Endothelial cell of umbilical vein (primary cell): Measurements from ENCODE around the gene PAIP2. TPM values are rescaled to one million over a fixed set of nuclear protein-coding genes. Genes with fewer than 3 reads are reported as not detected.

Experiments
- BruUV-seq: library from RNA; stranded (reverse); fragments of 400-500 nt; replicated peaks from 2 replicates; lab custom pipeline; 2021; lab: Mats Ljungman, UMichigan
- CTCF ChIA-PET: fragments of 300-600, 350-600 bp; sonication (Branson Sonifier 250); formaldehyde crosslinking; loops from one replicate; lab custom pipeline; 2021; ENCODE audit warnings: antibody characterized with exemption, inconsistent platforms; lab: Charles Lee
- POLR2A ChIA-PET: fragments of 300-600, 350-600 bp; sonication (Branson Sonifier 250); formaldehyde crosslinking; loops from one replicate; lab custom pipeline; 2021; ENCODE audit warnings: antibody characterized with exemption, inconsistent platforms; lab: Charles Lee
- DNase-seq: peaks from one replicate; pipeline ENCODE4 v3.0.0-alpha.2; 2011; ENCODE audit warnings: low read depth, low spot score
- FAIRE-seq: peaks from 2 replicates; lab custom pipeline; 2011; peaks lifted over from hg19 to GRCh38; lab: Jason Lieb, UNC
- H2AFZ ChIP-seq: 2 replicates; pipeline ENCODE4 v1.6.0; 2012; ENCODE audit warnings: low read depth, low read length, control low read depth, inconsistent platforms
- H3K27ac ChIP-seq: 2 replicates; pipeline ENCODE4 v1.5.1; 2011; ENCODE audit warnings: low read depth, mild to moderate bottlenecking, control low read depth, low read length, moderate library complexity; ENCODE audit not compliant: insufficient read depth
- H3K27me3 ChIP-seq, 2 experiments: 2 replicates each; pipeline versions ENCODE4 v1.6.0 to v1.6.1; 2011; ENCODE audit warnings: low read length in 2 of 2, mixed read lengths in 1 of 2; ENCODE audit not compliant: control insufficient read depth in 2 of 2, insufficient read depth in 2 of 2
- H3K36me3 ChIP-seq, 2 experiments: 2 replicates in 1 of 2; 3 replicates in 1 of 2; pipeline ENCODE4 v1.5.1; 2011; ENCODE audit warnings: low read length in 2 of 2, mild to moderate bottlenecking in 1 of 2, moderate library complexity in 1 of 2; ENCODE audit not compliant: control insufficient read depth in 2 of 2, insufficient read depth in 2 of 2; ENCODE audit errors: extremely low read depth in 1 of 2
- H3K4me1 ChIP-seq: 3 replicates; pipeline ENCODE4 v1.5.1; 2011; ENCODE audit warnings: mild to moderate bottlenecking, low read length; ENCODE audit not compliant: control insufficient read depth, insufficient read depth; ENCODE audit errors: extremely low read depth
- H3K4me2 ChIP-seq: 2 replicates; pipeline ENCODE4 v1.6.1; 2011; ENCODE audit warnings: low read length, control low read depth, mixed read lengths; ENCODE audit not compliant: insufficient read depth
- H3K4me3 ChIP-seq, 3 experiments: fragments of 200-600 bp in 1 of 3; sonication (generic), shearing (Covaris generic) in 1 of 3; replicated peaks in 1 of 3; 2 replicates each; pipeline ENCODE4 v1.5.1; 2011 to 2016; ENCODE audit warnings: control low read depth in 3 of 3, low read length in 3 of 3, mild to moderate bottlenecking in 2 of 3, inconsistent platforms in 1 of 3, low read depth in 1 of 3, moderate library complexity in 1 of 3; ENCODE audit not compliant: insufficient read depth in 1 of 3
- H3K79me2 ChIP-seq: 2 replicates; pipeline ENCODE4 v1.6.0; 2012; ENCODE audit warnings: low read length, inconsistent platforms; ENCODE audit not compliant: control insufficient read depth, insufficient read depth
- H3K9ac ChIP-seq: replicated peaks from 2 replicates; pipeline ENCODE3; 2011; ENCODE audit warnings: low read length, control low read depth; ENCODE audit not compliant: insufficient read depth; ENCODE audit errors: extremely low read depth
- H3K9me1 ChIP-seq: replicated peaks from 3 replicates; pipeline ENCODE4 v1.6.0; 2011; ENCODE audit warnings: mild to moderate bottlenecking, low read length; ENCODE audit not compliant: control insufficient read depth, insufficient read depth; ENCODE audit errors: extremely low read depth
- H3K9me3 ChIP-seq: replicated peaks from 2 replicates; pipeline ENCODE4 v1.5.1; 2012; ENCODE audit warnings: low read length, inconsistent platforms; ENCODE audit not compliant: control insufficient read depth, insufficient read depth
- H4K20me1 ChIP-seq: replicated peaks from 2 replicates; pipeline ENCODE3; 2011; ENCODE audit warnings: mild to moderate bottlenecking, low read length; ENCODE audit not compliant: control insufficient read depth, insufficient read depth; ENCODE audit errors: extremely low read depth
- CTCF ChIP-seq, 2 donors: IDR thresholded peaks; 1 replicate in 1 of 2; 2 replicates in 1 of 2; pipeline ENCODE4 v1.5.1; 2011; ENCODE audit warnings: low read length in 2 of 2, mild to moderate bottlenecking in 2 of 2, moderate library complexity in 2 of 2, control low read depth in 1 of 2, inconsistent platforms in 1 of 2, low read depth in 1 of 2; ENCODE audit not compliant: insufficient read depth in 1 of 2; ENCODE audit errors: extremely low read depth in 1 of 2
- EZH2 ChIP-seq: IDR thresholded peaks from 2 replicates; pipeline ENCODE4 v1.6.1; 2012; ENCODE audit warnings: borderline replicate concordance, low read depth, mild to moderate bottlenecking, moderate library complexity, low read length, inconsistent platforms; ENCODE audit not compliant: severe bottlenecking
- FOS ChIP-seq: IDR thresholded peaks from 2 replicates; pipeline ENCODE4 v1.6.1; 2011; ENCODE audit warnings: mild to moderate bottlenecking, low read length, moderate library complexity, borderline replicate concordance; ENCODE audit not compliant: insufficient read depth
- GATA2 ChIP-seq: IDR thresholded peaks from 2 replicates; pipeline ENCODE4 v1.7.0; 2011; ENCODE audit warnings: low read depth, mild to moderate bottlenecking, moderate library complexity, mixed read lengths, low read length; ENCODE audit not compliant: insufficient read length, insufficient read depth
- JUN ChIP-seq: IDR thresholded peaks from 2 replicates; pipeline ENCODE4 v1.6.1; 2011; ENCODE audit warnings: borderline replicate concordance, low read depth; ENCODE audit not compliant: insufficient read length, insufficient read depth
- MAX ChIP-seq: IDR thresholded peaks from 2 replicates; pipeline ENCODE4 v1.6.1; 2011; ENCODE audit not compliant: insufficient read depth, insufficient read length
- MYC ChIP-seq: IDR thresholded peaks from one replicate; pipeline ENCODE4 v1.6.1; 2011; ENCODE audit warnings: mild to moderate bottlenecking, low read depth, low read length
- POLR2A ChIP-seq: IDR thresholded peaks from 2 replicates; pipeline ENCODE4 v1.6.1; 2012; ENCODE audit warnings: low read depth, mild to moderate bottlenecking, control low read depth, low read length
- POLR2AphosphoS5 ChIP-seq: IDR thresholded peaks from 2 replicates; pipeline ENCODE4 v1.6.1; 2012; ENCODE audit warnings: low read depth, mild to moderate bottlenecking, control low read depth, low read length, moderate library complexity; ENCODE audit not compliant: insufficient read depth
- dilution Hi-C: fragments of 300-500 bp; cut with MboI; formaldehyde crosslinking; loops from one replicate; pipeline ENCODE4 v1.15.0; 2019; ENCODE audit warnings: low sequenced_read_pairs; ENCODE audit not compliant: extremely low pct_ligation_motif_present
- intact Hi-C: fragments of 100-400 bp; cut with micrococcal nuclease; formaldehyde crosslinking; loops from one replicate; pipeline ENCODE4 v1.10.0; 2022
- polyA plus RNA-seq, 4 experiments: library from polyadenylated mRNA; depleted of rRNA in 3 of 4; stranded (reverse) in 3 of 4; unstranded in 1 of 4; fragments of >200 nt; gene quantifications; 2 replicates each; pipeline versions ENCODE4 v1.2.1 to v1.2.3, GENCODE V29; 2011 to 2012; ENCODE audit warnings: missing spikeins in 1 of 4
- total RNA-seq: library from RNA; stranded (reverse); gene quantifications from 2 replicates; pipeline ENCODE4 v1.2.3, GENCODE V29; 2021

Gene PAIP2
- total and polyA plus RNA-seq, 2 donors (not counting 3 experiments of a cell fraction or from before 2014, with no cell fraction given) = 52.1 to 80.4 TPM

GRCh38 chr5:139369181-139369580, 27.5 kb downstream of the PAIP2 start:
- Histone ChIP-seq H4K20me1 (no peaks in the 10 kb centered on the region), H3K27ac (no peak overlapping the region), H3K9ac (no peak overlapping the region), H3K27me3 (no peaks in the 10 kb centered on the region), H3K4me2 (no peak overlapping the region), H3K9me1 (no peaks in the 10 kb centered on the region), H2AFZ (no peak overlapping the region), H3K79me2 (no peaks in the 10 kb centered on the region), H3K9me3 (no peaks in the 10 kb centered on the region), H3K36me3 (peaks cover 4 to 20% of the 10 kb centered on the region in 2 experiments), H3K4me1 (no peaks in the 10 kb centered on the region), H3K4me3 (no peak overlapping the region)
- DNase-seq = no peak
- ChIA-PET POLR2A (interaction anchor here (0.5 kb wide), 1 partner anchor 130 kb away, joined by 3 read pairs; no protein-coding TSS in a partner anchor), CTCF (interaction anchor here (1.0 to 1.3 kb wide), 2 partner anchors 25 to 62 kb away, joined by 3 to 4 read pairs; no protein-coding TSS in a partner anchor)
- dilution Hi-C loops (no loop called here), intact Hi-C loops (no loop called here)
- no peak for FAIRE-seq
- BruUV-seq = TSS peak; percentile 26
- TF ChIP-seq MAX = no peak
- TF ChIP-seq MYC = no peak
- no peak for TF ChIP-seq JUN
- no peak for TF ChIP-seq POLR2AphosphoS5
- no peak for TF ChIP-seq GATA2
- TF ChIP-seq POLR2A = no peak
- no peak for TF ChIP-seq CTCF (IDR thresholded peaks at IDR 0.05; ENCODE audit: extremely low read depth in 1 of 2, insufficient read depth in 1 of 2, low read depth in 1 of 2, low read length in 2 of 2)
- no peak for TF ChIP-seq FOS
- no peak for TF ChIP-seq EZH2
